Measurements from ENCODE around the gene TIGD1. TPM values are rescaled to one million over a fixed set of nuclear protein-coding genes. Genes with fewer than 3 reads are reported as not detected.

The TIGD1 gene
- total and polyA plus RNA-seq, 8 donors: 0.88 to 5.9 (median 2.2) TPM

DNA sequence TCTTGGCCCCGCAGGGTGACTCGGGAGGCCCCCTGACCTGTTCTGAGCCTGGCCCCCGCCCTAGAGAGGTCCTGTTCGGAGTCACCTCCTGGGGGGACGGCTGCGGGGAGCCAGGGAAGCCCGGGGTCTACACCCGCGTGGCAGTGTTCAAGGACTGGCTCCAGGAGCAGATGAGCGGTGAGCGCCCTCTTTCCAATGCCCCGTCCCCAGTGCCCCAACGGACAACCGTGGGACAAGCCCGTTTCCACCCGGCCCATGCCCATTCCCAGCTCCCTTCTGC lies 27.0 kb downstream of the TIGD1 start:
- H3K4me3 ChIP-seq: peak overlapping the region in 2 of 4 donors; percentile 22 to 43
- no peak overlapping the region for H3K27ac ChIP-seq
- ATAC-seq (no peak), FAIRE-seq (no peak), DNase-seq (no peak)
- H3K9me3 ChIP-seq: no peaks in the 10 kb centered on the region
- WGBS, 2 donors: 7 to 12% methylated on average over 16 of the region's 16 CpGs
- no peak for TF ChIP-seq CTCF (IDR thresholded peaks at IDR 0.05)
- peaks cover 0 to 17% (median 8%) of the 10 kb centered on the region in 4 donors for H3K27me3 ChIP-seq
- H3K4me1 ChIP-seq: peaks cover 0 to 22% (median 14%) of the 10 kb centered on the region in 3 donors
- intact Hi-C loops (cut with DNase I): no loop called here
- H3K36me3 ChIP-seq: no peaks in the 10 kb centered on the region

DNA sequence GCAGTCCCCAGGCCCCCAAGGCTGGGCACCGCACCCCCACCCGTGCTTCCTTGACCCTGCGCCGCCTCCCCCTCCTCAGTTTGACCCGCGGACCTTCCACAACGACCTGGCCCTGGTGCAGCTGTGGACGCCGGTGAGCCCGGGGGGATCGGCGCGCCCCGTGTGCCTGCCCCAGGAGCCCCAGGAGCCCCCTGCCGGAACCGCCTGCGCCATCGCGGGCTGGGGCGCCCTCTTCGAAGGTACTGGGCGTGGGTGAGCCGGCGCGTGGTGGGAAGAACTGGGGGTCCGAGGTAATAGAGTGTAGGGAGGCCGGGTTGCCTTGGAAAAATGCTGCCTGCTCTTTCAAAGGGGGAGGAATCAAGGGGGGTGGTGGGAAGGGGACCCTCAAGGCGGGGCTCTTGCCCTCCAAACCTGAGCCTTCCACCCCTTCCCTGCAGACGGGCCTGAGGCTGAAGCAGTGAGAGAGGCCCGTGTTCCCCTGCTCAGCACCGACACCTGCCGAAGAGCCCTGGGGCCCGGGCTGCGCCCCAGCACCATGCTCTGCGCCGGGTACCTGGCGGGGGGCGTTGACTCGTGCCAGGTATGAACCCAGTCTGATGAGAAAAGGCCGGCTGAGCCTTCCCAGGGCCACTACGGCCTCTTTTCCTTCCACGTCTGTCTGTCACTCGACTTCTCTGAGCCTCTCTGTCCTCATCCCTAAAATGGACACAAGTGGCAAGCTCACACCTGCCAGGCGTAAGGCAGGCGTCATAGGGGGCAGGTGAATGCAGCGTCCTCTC lies 27.5 kb downstream of the TIGD1 start:
- peak overlapping the region in 1 of 4 donors; percentile 31 for H3K4me3 ChIP-seq
- no peak overlapping the region for H3K27ac ChIP-seq
- intact Hi-C loops (cut with DNase I): no loop called here

GRCh38 chr2:232521959-232522622 lies 28.3 kb downstream of the TIGD1 start:
- Histone ChIP-seq H3K9me3 (no peaks in the 10 kb centered on the region), H3K27me3 (peaks cover 0 to 17% (median 8%) of the 10 kb centered on the region in 4 donors), H3K36me3 (no peaks in the 10 kb centered on the region), H3K27ac (no peak overlapping the region), H3K4me3 (peak overlapping the region in 2 of 4 donors; percentile 22 to 31), H3K4me1 (peaks cover 0 to 22% (median 14%) of the 10 kb centered on the region in 3 donors)
- 5 to 6% methylated on average over 37 to 66 of the region's 66 CpGs for WGBS, 2 donors
- TF ChIP-seq CTCF (IDR thresholded peaks at IDR 0.05): peak; percentile 90 to 96 (median 93)
- FAIRE-seq: no peak
- DNase-seq: peak in 4 of 6 donors; percentile 62 to 93 (median 78)
- intact Hi-C loops (cut with DNase I): loop anchor here in 1 of 3 donors (2.0 kb wide), 1 partner anchor 77 kb away; no protein-coding TSS in a partner anchor
- ATAC-seq: peak; percentile 61 to 73 (median 69)

More for the DNA sequence above, 27.5 kb downstream of the TIGD1 start:
- TF ChIP-seq CTCF (IDR thresholded peaks at IDR 0.05): no peak
- ATAC-seq (no peak), DNase-seq (no peak), FAIRE-seq (no peak)
- Histone ChIP-seq H3K4me1 (peaks cover 0 to 22% (median 14%) of the 10 kb centered on the region in 3 donors), H3K9me3 (no peaks in the 10 kb centered on the region), H3K36me3 (no peaks in the 10 kb centered on the region), H3K27me3 (peaks cover 0 to 17% (median 8%) of the 10 kb centered on the region in 4 donors)
- 15 to 19% methylated on average over 32 to 46 of the region's 46 CpGs for WGBS, 2 donors

- Histone ChIP-seq H3K27me3 (peaks cover 0 to 17% (median 8%) of the 10 kb centered on the region in 4 donors), H3K4me3 (no peak overlapping the region), H3K9me3 (no peaks in the 10 kb centered on the region), H3K36me3 (no peaks in the 10 kb centered on the region), H3K27ac (no peak overlapping the region), H3K4me1 (peaks cover 0 to 22% (median 14%) of the 10 kb centered on the region in 3 donors)
- peak in 1 of 6 donors; percentile 57 for DNase-seq
- WGBS, 2 donors: 84 to 87% methylated on average over 14 of the region's 14 CpGs
- intact Hi-C loops (cut with DNase I): loop anchor here in 1 of 3 donors (2.0 kb wide), 1 partner anchor 76 kb away; no protein-coding TSS in a partner anchor
- no peak for ATAC-seq
- TF ChIP-seq CTCF (IDR thresholded peaks at IDR 0.05): no peak
- no peak for FAIRE-seq
Observed at GRCh38 chr2:232521098-232521497, 29.3 kb downstream of the TIGD1 start.
